HCT116 (cell line): Measurements from ENCODE around the gene ITSN1. TPM values are rescaled to one million over a fixed set of nuclear protein-coding genes. Genes with fewer than 3 reads are reported as not detected.

Experiments used
- ATAC-seq: fragments of 200-7000 bp; cut with Tn5 transposase; 2 replicates; pipeline ENCODE4 v1.9.1; 2020; ENCODE audit warnings: mild to moderate bottlenecking, moderate library complexity
- BruUV-seq: library from RNA; stranded (reverse); fragments of 400-500 nt; replicated peaks from 2 replicates; lab custom pipeline; 2021; lab: Mats Ljungman, UMichigan
- CTCF ChIA-PET: fragments of 300-600 bp; sonication (Branson Sonifier 250); formaldehyde crosslinking; loops from one replicate; lab custom pipeline; 2021; ENCODE audit warnings: antibody characterized with exemption; lab: Charles Lee
- POLR2A ChIA-PET: fragments of 300-600, 350-600 bp; sonication (Branson Sonifier 250); formaldehyde crosslinking; loops from one replicate; lab custom pipeline; 2021; ENCODE audit warnings: antibody characterized with exemption; lab: Charles Lee
- RAD21 ChIA-PET, 2 experiments: fragments of 300-600 bp; sonication (Branson Sonifier 250); formaldehyde crosslinking; loops; one replicate each; lab custom pipeline; 2023; ENCODE audit warnings: low total read pairs in 2 of 2; ENCODE audit not compliant: uncharacterized antibody in 2 of 2, unreplicated experiment in 2 of 2, low non-redundant PET in 1 of 2; lab: Charles Lee
- DNase-seq: peaks from one replicate; pipeline ENCODE4 v3.0.0-alpha.2; 2010; ENCODE audit warnings: low read depth, low spot score
- H2AFZ ChIP-seq: fragments of 200-600 bp; shearing (Covaris generic), sonication (generic); 2 replicates; pipeline ENCODE4 v1.6.1; 2017; ENCODE audit warnings: low read depth, mixed run types, mixed read lengths, antibody characterized with exemption, low read length; ENCODE audit not compliant: poor library complexity, severe bottlenecking
- H3K27ac ChIP-seq: 2 replicates; pipeline ENCODE4 v1.5.1; 2012; ENCODE audit warnings: low read depth, low read length
- H3K27me3 ChIP-seq: fragments of 200-600 bp; sonication (generic); 2 replicates; pipeline ENCODE4 v1.6.1; 2016; ENCODE audit warnings: mixed run types, low read length, mixed read lengths; ENCODE audit not compliant: insufficient read depth
- H3K36me3 ChIP-seq, 2 experiments: fragments of 200-500 bp in 1 of 2; fragments of 200-600 bp in 1 of 2; sonication (Bioruptor generic) in 1 of 2; sonication (generic) in 1 of 2; 2 replicates each; pipeline versions ENCODE4 v1.5.1 to v1.6.1; 2014 to 2016; ENCODE audit warnings: low read length in 2 of 2, inconsistent platforms in 1 of 2, mixed read lengths in 1 of 2, mixed run types in 1 of 2; ENCODE audit not compliant: insufficient read depth in 2 of 2, control insufficient read depth in 1 of 2
- H3K4me1 ChIP-seq, 2 experiments: fragments of 200-600 bp in 1 of 2; sonication (generic) in 1 of 2; 2 replicates each; pipeline versions ENCODE4 v1.5.1 to v1.6.1; 2012 to 2017; ENCODE audit warnings: low read length in 2 of 2, inconsistent platforms in 1 of 2, mild to moderate bottlenecking in 1 of 2, mixed read lengths in 1 of 2, mixed run types in 1 of 2, moderate library complexity in 1 of 2; ENCODE audit not compliant: insufficient read depth in 2 of 2, control insufficient read depth in 1 of 2
- H3K4me2 ChIP-seq: fragments of 200-600 bp; sonication (generic); 2 replicates; pipeline ENCODE4 v1.6.1; 2017; ENCODE audit warnings: mixed run types, low read length, mixed read lengths
- H3K4me3 ChIP-seq, 2 experiments: fragments of 200-600 bp in 1 of 2; sonication (generic) in 1 of 2; replicated peaks in 1 of 2; 2 replicates each; pipeline ENCODE4 v1.5.1; 2011 to 2016; ENCODE audit warnings: low read length in 2 of 2, control low read depth in 1 of 2, low read depth in 1 of 2, mild to moderate bottlenecking in 1 of 2, mixed read lengths in 1 of 2, mixed run types in 1 of 2
- H3K79me2 ChIP-seq: fragments of 200-600 bp; sonication (generic); 2 replicates; pipeline ENCODE4 v1.6.1; 2017; ENCODE audit warnings: mild to moderate bottlenecking, mixed run types, low read length, moderate library complexity, mixed read lengths; ENCODE audit not compliant: insufficient read depth
- H3K9ac ChIP-seq: fragments of 200-600 bp; sonication (generic); 2 replicates; pipeline ENCODE4 v1.6.1; 2016; ENCODE audit warnings: low read length, mixed read lengths
- H3K9me2 ChIP-seq: fragments of 200-600 bp; sonication (generic), shearing (Covaris generic); 2 replicates; pipeline ENCODE4 v1.6.1; 2017; ENCODE audit warnings: mixed run types, mild to moderate bottlenecking, moderate library complexity; ENCODE audit not compliant: insufficient read depth
- H3K9me3 ChIP-seq, 2 experiments: fragments of 200-500 bp in 1 of 2; fragments of 200-600 bp in 1 of 2; sonication (Bioruptor generic) in 1 of 2; sonication (generic) in 1 of 2; 2 replicates each; pipeline ENCODE4 v1.6.1; 2014 to 2017; ENCODE audit warnings: low read length in 2 of 2, mixed read lengths in 2 of 2, inconsistent platforms in 1 of 2, low read depth in 1 of 2, mild to moderate bottlenecking in 1 of 2, mixed run types in 1 of 2, moderate library complexity in 1 of 2; ENCODE audit not compliant: control insufficient read depth in 1 of 2, insufficient read depth in 1 of 2
- H4K20me1 ChIP-seq: fragments of 200-600 bp; sonication (generic), shearing (Covaris generic); 2 replicates; pipeline ENCODE4 v1.6.1; 2017; ENCODE audit warnings: mixed run types, mild to moderate bottlenecking, moderate library complexity; ENCODE audit not compliant: insufficient read depth
- ELF1 ChIP-seq: IDR thresholded peaks from 2 replicates; pipeline ENCODE4 v1.6.1; 2012; ENCODE audit warnings: low read depth, borderline replicate concordance
- FOSL1 ChIP-seq: IDR thresholded peaks from 2 replicates; pipeline ENCODE4 v1.6.1; 2012; ENCODE audit warnings: low read depth
- JUND ChIP-seq: IDR thresholded peaks from 2 replicates; pipeline ENCODE4 v1.6.1; 2012
- POLR2AphosphoS5 ChIP-seq: IDR thresholded peaks from 2 replicates; pipeline ENCODE4 v1.6.1; 2011; ENCODE audit warnings: mild to moderate bottlenecking, low read depth, low read length, moderate library complexity
- RAD21 ChIP-seq: IDR thresholded peaks from 2 replicates; pipeline ENCODE4 v1.6.1; 2012; ENCODE audit warnings: low read depth, mild to moderate bottlenecking
- SP1 ChIP-seq: IDR thresholded peaks from 2 replicates; pipeline ENCODE4 v1.6.1; 2012; ENCODE audit warnings: low read depth
- ZFX ChIP-seq: fragments of 450-650 bp; IDR thresholded peaks from 2 replicates; pipeline ENCODE4 v1.6.1; 2017
- intact Hi-C: fragments of 100-400 bp; cut with micrococcal nuclease; formaldehyde crosslinking; loops from 2 replicates; pipeline ENCODE4 v1.10.0; 2022
- total RNA-seq: library from RNA; stranded (reverse); gene quantifications from one replicate; pipeline ENCODE4 v1.2.1, GENCODE V29; 2021; ENCODE audit not compliant: unreplicated experiment
- TF ChIP-seq, protein P1 (sequence below): IDR thresholded peaks from 2 replicates; pipeline ENCODE4 v1.6.1; 2012; ENCODE audit warnings: low read depth
- TF ChIP-seq, protein P2 (sequence below): IDR thresholded peaks from 2 replicates; pipeline ENCODE4 v1.6.1; 2012

Gene ITSN1
- total RNA-seq, 1 experiment from 2014 or later: 25.8 TPM

DNA sequence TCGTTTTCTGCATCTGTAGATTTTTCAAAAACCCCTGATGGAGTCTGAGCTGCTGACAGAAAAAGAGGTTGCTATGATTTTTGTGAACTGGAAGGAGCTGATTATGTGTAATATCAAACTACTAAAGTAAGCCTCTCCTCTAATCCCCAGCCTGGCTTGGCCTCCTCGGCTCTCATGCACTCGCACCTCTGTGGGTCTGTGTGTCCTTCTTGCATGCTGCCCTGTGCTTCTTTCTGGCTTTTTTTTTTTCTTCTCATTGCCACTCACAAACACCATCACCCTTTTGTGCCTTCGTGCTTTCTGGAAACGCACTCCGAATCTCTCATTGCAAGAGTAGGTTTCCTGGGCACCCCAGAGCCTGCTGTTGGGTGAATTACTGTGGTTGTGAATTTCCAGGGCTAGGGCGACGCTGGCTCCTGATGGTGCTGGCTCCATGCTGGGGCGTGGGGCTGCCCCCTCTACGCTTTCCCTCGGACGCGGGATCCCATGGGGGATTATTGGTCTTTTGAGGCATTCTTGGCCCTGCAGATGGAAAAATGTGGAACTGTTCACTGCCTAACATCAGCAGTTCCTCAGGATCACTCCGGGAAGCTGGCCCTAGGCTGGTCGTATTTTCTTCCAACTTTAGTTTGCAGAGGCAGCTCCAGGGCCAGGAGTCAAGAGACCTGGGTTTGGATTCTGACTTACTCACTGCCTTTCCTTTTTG, 216.5 kb downstream of the ITSN1 start:
- CTCF ChIA-PET: no interaction called here
- POLR2A ChIA-PET: no interaction called here
- no peaks in the 10 kb centered on the region for H3K27me3 ChIP-seq
- peaks cover 7 to 9% of the 10 kb centered on the region in 2 experiments for H3K4me1 ChIP-seq
- no peak overlapping the region for H3K27ac ChIP-seq
- no peak overlapping the region for H3K4me3 ChIP-seq
- RAD21 ChIA-PET: no interaction called here
- no peaks in the 10 kb centered on the region for H4K20me1 ChIP-seq
- no peak overlapping the region for H2AFZ ChIP-seq
- intact Hi-C loops: no loop called here
- TF ChIP-seq POLR2AphosphoS5 (no peak), FOSL1 (no peak), SP1 (no peak), JUND (no peak), RAD21 (no peak), ELF1 (no peak), ZFX (no peak)
- TF ChIP-seq, protein P1, sequence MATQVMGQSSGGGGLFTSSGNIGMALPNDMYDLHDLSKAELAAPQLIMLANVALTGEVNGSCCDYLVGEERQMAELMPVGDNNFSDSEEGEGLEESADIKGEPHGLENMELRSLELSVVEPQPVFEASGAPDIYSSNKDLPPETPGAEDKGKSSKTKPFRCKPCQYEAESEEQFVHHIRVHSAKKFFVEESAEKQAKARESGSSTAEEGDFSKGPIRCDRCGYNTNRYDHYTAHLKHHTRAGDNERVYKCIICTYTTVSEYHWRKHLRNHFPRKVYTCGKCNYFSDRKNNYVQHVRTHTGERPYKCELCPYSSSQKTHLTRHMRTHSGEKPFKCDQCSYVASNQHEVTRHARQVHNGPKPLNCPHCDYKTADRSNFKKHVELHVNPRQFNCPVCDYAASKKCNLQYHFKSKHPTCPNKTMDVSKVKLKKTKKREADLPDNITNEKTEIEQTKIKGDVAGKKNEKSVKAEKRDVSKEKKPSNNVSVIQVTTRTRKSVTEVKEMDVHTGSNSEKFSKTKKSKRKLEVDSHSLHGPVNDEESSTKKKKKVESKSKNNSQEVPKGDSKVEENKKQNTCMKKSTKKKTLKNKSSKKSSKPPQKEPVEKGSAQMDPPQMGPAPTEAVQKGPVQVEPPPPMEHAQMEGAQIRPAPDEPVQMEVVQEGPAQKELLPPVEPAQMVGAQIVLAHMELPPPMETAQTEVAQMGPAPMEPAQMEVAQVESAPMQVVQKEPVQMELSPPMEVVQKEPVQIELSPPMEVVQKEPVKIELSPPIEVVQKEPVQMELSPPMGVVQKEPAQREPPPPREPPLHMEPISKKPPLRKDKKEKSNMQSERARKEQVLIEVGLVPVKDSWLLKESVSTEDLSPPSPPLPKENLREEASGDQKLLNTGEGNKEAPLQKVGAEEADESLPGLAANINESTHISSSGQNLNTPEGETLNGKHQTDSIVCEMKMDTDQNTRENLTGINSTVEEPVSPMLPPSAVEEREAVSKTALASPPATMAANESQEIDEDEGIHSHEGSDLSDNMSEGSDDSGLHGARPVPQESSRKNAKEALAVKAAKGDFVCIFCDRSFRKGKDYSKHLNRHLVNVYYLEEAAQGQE: no peak
- TF ChIP-seq, protein P2, sequence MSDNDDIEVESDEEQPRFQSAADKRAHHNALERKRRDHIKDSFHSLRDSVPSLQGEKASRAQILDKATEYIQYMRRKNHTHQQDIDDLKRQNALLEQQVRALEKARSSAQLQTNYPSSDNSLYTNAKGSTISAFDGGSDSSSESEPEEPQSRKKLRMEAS: no peak
- no peak for DNase-seq
- no TSS peak for BruUV-seq
- H3K36me3 ChIP-seq: no peaks in the 10 kb centered on the region
- H3K79me2 ChIP-seq: no peaks in the 10 kb centered on the region
- H3K9me2 ChIP-seq: no peaks in the 10 kb centered on the region
- no peak for ATAC-seq
- H3K9ac ChIP-seq: no peak overlapping the region
- no peaks in the 10 kb centered on the region for H3K9me3 ChIP-seq
- H3K4me2 ChIP-seq: no peak overlapping the region
